Smooth muscle cell of the umbilical artery (primary cell): Measurements from ENCODE around the gene KRTAP1-3. TPM values are rescaled to one million over a fixed set of nuclear protein-coding genes. Genes with fewer than 3 reads are reported as not detected.

Experiments used
- total RNA-seq: library from RNA; depleted of rRNA; stranded (reverse); fragments of >200 nt; gene quantifications from 2 replicates; pipeline ENCODE4 v1.2.3, GENCODE V29; 2014

The KRTAP1-3 gene, protein sequence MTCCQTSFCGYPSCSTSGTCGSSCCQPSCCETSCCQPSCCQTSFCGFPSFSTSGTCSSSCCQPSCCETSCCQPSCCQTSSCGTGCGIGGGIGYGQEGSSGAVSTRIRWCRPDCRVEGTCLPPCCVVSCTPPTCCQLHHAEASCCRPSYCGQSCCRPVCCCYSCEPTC
- not detected in 2 replicates for total RNA-seq

DNA sequence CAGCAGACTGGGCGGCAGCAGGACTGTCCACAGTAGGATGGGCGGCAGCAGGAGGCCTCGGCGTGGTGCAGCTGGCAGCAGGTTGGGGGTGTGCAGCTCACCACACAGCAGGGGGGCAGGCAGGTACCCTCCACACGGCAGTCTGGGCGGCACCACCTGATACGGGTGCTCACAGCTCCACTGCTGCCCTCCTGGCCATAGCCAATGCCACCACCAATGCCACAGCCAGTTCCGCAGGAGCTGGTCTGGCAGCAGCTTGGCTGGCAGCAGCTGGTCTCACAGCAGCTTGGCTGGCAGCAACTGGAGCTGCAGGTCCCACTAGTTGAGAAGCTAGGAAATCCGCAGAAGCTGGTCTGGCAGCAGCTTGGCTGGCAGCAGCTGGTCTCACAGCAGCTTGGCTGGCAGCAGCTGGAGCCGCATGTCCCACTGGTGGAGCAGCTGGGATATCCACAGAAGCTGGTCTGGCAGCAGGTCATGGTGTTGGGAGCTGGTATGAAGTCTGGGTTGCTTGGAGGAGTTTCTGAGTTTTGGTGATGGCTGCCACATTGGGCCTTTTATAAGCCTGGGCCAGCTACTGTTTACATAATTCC, at the start of gene KRTAP1-3:
Gene KRTAP1-3 (minus strand): TSS at position 529 of the 590 bp plus-strand sequence. CDS start 53 bp downstream, at position 476.

DNA sequence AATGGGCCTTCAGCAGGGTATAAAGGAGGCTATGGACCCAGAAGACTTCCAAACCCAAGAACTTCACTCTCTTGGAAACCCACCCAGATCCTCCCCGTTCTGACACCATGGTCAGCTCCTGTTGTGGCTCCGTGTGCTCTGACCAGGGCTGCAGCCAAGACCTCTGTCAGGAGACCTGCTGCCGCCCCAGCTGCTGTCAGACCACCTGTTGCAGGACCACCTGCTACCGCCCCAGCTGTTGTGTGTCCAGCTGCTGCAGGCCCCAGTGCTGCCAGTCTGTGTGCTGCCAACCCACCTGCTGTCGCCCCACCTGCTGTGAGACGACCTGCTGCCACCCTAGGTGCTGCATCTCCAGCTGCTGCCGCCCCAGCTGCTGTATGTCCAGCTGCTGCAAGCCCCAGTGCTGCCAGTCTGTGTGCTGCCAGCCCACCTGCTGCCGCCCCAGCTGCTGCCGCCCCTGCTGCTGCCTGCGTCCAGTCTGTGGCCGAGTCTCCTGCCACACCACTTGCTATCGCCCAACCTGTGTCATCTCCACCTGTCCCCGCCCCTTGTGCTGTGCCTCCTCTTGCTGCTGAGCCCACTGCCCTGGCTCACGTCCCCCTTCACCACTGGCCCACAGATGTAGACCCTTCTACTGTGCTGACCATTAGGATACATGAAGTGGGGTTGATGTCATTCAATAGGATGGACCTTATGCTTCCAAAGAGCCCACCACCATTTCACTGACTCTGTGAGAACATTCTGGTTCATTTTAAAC, 49.6 kb upstream of the KRTAP1-3 start, which contains the start of gene KRTAP4-7:
Gene KRTAP4-7 (plus strand): TSS at position 51 of the 757 bp plus-strand sequence. CDS start 57 bp downstream, at position 108.

DNA sequence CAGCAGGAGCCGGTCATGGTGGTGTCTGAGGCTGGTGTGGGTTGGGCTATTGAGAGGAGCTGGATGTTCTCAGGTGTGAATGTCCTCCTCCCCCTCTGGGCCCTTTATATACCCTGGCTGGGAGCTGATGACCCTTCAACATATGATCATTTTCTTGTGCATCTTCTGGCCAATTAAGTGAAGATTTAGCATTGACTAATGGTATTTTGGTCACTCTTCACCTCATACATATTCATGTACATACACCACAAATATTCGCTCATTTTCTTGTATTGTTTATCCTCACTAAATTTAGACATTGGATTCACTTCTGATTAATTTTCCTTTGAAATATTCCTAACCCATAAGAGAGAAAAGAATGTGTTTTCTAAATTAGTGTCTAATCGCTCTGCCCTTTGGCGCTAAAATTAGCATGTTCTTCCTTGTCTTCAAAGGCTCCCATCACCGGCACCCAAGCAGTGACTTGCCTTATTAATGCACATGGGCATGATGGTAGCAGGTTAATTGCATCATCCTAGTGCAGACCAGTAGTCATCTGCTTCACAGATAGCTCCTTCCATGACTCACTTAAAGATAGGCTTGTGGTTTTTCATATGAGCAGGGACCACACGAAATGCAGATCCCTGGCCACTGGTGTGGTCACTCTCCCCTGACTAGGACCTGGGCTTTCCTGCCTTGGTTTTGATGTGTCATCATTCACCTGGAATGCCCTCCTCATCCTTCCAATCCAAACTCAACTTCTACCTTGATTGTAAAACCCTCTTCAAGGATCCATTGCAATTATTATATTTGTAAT, 31.4 kb upstream of the KRTAP1-3 start, which contains the start of gene KRTAP2-4:
Gene KRTAP2-4 (minus strand): TSS at position 51 of the 796 bp plus-strand sequence. CDS start 34 bp downstream, at position 17.

DNA sequence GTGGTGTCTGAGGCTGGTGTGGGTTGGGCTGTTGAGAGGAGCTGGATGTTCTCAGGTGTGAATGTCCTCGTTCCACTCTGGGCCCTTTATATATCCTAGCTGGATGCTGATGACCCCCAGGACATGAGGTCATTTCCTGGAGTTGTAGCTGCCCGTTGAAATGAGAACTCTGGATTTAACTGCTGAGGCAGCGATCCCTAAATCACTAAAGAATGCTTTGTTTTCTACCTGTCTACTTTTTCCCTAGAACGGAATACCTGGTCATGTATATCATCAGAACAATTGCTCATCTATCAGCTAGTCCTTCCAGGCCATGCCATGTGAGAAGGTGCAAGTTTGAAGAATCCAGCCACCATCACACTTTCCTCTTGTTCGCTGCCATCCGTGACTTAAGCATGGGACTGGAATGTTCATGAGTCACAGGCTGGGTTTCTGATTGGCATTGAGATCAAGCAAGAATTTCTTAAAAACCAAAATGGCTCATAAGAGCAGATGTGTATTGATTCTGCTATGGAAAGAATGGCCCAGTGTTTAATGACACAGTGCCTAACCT, 25.5 kb upstream of the KRTAP1-3 start, which contains the start of gene KRTAP2-3:
Gene KRTAP2-3 (minus strand): TSS at position 63 of the 553 bp plus-strand sequence. CDS start 64 bp downstream, outside the sequence.

DNA sequence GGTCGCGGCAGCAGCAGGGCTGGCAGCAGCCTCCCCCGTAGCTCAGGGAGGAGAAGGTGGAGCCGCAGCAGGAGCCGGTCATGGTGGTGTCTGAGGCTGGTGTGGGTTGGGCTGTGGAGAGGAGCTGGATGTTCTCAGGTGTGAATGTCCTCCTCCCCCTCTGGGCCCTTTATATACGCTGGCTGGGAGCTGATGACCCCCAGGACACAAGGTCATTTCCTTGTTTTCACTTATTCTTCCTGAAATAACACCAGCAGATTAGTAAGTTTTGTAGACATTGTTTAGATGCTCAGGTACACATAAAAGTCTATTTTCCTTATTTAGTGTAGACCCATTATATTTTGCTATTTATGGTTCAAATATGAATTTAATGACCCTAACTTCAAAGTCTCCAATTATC, 20.5 kb upstream of the KRTAP1-3 start, which contains the start of gene KRTAP2-2:
Gene KRTAP2-2 (minus strand): TSS at position 101 of the 400 bp plus-strand sequence. CDS start 19 bp downstream, at position 82.

DNA sequence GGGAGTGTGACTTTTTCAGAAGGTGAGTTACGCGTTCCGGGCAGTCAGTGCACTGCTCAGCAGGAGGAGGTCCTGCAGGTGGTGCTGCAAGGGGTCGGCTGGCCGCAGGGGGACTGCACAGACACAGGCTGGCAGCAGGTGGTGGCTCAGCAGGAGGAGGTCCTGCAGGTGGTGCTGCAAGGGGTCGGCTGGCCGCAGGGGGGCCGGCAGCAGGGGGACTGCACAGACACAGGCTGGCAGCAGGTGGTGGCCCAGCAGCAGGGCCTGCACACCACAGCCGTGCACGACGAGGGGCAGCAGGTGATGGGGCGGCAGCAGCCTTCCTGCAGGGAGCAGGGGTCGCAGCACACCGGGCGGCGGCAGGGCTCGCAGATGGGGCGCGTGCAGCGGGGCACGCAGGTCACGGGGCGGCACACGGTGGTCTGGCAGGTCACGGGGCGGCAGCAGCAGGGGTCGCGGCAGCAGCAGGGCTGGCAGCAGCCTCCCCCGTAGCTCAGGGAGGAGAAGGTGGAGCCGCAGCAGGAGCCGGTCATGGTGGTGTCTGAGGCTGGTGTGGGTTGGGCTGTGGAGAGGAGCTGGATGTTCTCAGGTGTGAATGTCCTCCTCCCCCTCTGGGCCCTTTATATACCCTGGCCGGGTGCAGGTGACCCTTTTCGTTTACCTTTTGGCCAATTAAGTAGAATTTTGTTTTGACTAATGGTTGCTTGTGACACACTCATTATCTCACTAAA, 12.2 kb upstream of the KRTAP1-3 start, which contains the start of gene KRTAP2-1:
Gene KRTAP2-1 (minus strand): TSS at position 582 of the 731 bp plus-strand sequence. CDS start 49 bp downstream, at position 533.

DNA sequence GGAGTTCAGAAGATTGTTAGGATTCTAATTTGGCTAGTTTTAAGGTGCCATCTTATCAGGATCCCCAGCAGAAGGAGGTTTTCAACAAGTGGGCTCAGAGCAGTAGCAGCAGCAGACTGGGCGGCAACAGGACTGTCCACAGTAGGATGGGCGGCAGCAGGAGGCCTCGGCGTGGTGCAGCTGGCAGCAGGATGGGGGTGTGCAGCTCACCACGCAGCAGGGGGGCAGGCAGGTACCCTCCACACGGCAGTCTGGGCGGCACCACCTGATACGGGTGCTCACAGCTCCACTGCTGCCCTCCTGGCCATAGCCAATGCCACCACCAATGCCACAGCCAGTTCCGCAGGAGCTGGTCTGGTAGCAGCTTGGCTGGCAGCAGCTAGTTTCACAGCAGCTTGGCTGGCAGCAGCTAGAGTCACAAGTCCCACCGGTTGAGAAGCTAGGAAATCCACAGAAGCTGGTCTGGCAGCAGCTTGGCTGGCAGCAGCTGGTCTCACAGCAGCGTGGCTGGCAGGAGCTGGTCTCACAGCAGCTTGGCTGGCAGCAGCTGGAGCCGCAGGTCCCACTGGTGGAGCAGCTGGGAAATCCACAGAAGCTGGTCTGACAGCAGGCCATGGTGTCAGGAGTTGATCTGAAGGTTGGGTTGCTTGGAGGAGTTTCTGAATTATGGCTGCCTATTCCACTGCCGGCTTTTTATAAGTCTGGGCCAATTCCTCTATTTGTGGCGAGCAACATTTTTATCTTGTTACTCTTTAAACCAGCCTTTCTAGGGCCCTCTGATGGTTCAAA, 6.3 kb upstream of the KRTAP1-3 start, which contains the start of gene KRTAP1-1:
Gene KRTAP1-1 (minus strand): TSS at position 668 of the 789 bp plus-strand sequence. CDS start 53 bp downstream, at position 615.

DNA sequence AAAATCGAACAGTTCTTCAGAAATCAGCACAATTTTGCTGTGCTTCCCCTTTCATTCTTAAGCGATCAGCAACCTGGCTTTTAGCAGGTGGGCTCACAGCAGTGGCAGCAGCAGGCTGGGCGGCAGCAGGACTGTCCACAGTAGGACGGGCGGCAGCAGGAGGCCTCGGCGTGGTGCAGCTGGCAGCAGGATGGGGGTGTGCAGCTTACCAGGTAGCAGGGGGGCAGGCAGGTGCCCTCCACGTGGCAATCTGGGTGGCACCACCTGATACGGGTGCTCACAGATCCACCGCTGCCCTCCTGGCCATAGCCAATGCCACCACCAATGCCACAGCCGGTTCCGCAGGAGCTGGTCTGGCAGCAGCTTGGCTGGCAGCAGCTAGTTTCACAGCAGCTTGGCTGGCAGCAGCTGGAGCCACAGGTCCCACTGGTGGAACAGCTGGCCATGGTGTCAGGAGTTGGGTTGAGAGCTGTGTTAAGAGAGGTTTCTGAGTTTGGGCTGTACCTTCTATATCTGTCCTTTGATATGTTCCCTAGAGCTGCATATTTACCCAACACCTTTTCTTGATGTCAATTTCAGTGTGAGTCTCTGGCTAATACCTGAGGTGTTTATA, 4.9 kb downstream of the KRTAP1-3 start, which contains the start of gene KRTAP1-4:
Gene KRTAP1-4 (minus strand): TSS at position 563 of the 613 bp plus-strand sequence. CDS start 117 bp downstream, at position 446.

DNA sequence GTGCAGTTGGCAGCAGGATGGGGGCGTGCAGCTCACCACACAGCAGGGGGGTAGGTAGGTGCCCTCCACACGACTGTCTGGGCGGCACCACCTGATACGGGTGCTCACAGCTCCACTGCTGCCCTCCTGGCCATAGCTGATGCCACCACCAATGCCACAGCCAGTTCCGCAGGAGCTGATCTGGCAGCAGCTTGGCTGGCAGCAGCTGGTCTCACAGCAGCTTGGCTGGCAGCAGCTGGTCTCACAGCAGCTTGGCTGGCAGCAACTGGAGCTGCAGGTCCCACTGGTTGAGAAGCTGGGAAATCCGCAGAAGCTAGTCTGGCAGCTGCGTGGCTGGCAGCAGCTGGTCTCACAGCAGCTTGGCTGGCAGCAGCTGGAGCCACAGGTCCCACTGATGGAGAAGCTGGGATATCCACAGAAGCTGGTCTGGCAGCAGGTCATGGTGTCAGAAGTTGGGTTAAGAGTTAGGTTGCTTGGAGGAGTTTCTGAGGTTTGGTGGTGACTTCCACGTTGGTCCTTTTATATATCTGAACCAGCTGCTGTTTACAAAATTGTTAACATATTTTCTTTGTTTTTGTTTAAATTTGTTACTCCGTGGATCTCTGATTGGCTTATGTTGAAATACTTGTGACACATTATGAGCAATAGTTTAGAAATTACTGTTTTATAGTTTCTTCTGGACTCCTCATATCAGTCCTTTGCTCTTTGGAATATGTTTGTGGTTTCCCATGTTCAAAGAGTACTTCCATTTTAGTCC, 7.8 kb downstream of the KRTAP1-3 start, which contains the start of gene KRTAP1-5:
Gene KRTAP1-5 (minus strand): TSS at position 494 of the 757 bp plus-strand sequence. CDS start 53 bp downstream, at position 441.

DNA sequence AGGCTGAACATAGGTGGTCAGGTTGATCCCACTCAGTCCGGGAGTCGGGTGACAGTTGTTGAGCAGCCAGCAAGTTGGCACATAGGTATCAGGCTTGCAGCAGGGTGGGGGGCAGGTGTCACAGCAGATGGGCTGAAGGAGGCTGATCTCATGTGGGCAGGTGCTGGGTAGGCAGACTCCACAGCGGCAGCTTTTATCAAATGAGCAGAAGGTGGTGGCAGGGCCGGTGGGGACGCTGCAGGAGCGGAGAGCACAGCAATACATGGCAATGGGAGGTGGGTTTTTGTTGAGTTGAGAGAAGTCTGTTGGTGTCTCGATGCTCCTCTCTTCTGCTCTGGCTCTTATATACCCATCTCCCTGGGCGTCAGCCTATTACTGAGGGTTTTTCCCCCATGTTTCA, 25.9 kb downstream of the KRTAP1-3 start, which contains the start of gene KRTAP3-1:
Gene KRTAP3-1 (minus strand): TSS at position 318 of the 400 bp plus-strand sequence. CDS start 54 bp downstream, at position 264.

DNA sequence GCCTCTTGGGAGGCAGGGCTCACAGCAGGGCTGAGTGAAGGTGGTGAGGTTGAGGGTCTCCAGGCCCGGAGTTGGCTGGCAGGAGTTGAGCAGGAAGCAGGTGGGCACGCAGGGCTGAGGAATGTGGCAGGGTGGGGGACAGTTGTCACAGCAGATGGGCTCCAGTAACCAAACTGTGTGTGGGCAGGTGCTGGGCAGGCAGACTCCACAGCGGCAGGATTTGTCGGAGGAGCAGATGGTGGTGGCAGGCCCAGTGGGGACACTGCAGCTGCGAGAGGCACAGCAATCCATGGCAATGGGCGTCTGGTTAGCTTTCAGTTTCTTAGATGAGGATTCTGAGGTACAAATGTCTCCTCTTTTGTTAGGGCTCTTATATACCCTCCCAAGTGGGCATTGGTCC, 35.1 kb downstream of the KRTAP1-3 start, which contains the start of gene KRTAP3-2:
Gene KRTAP3-2 (minus strand): TSS at position 344 of the 400 bp plus-strand sequence. CDS start 53 bp downstream, at position 291.

DNA sequence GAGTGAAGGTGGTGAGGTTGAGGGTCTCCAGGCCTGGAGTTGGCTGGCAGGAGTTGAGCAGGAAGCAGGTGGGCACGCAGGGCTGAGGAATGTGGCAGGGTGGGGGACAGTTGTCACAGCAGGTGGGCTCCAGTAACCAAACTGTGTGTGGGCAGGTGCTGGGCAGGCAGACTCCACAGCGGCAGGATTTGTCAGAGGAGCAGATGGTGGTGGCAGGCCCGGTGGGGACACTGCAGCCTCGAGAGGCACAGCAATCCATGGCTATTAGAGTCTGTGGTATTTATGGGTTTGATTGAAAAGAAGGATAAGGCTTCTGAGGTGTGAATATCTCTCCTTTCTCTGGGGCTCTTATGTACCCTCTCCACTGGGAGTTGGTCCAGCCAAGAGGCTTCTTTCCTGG, 40.8 kb downstream of the KRTAP1-3 start, which contains the start of gene KRTAP3-3:
Gene KRTAP3-3 (minus strand): TSS at position 326 of the 400 bp plus-strand sequence. CDS start 67 bp downstream, at position 259.

DNA sequence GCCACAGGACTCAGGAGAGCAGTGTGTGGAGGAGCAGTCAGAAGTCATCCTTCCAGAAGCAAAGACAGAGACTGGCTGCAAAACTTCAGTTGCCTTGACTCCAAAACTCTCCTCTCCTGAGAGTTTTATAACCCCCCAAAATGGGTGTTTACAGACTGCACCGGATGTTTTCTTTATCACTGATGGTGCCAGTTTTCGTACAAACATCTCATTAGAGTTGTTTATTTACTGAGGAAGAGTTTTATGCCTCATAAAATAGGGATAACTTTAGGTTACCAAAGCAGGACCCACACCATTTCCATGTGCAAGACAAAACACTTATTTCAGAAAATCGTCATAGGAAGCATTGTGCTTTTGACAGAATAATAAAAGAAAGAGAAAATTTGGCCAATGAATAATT, 50.4 kb downstream of the KRTAP1-3 start, which contains the start of gene KRT40:
Gene KRT40 (minus strand): TSS at position 101 of the 400 bp plus-strand sequence. CDS start 53 bp downstream, at position 48.

Other genes with a start within 250 kb of the KRTAP1-3 start
- gene KRT28, start 234.9 kb downstream of the KRTAP1-3 start, total RNA-seq, result not detected in 2 replicates
- gene KRT10, start 212.3 kb downstream of the KRTAP1-3 start, total RNA-seq, result 4.3 and 6.5 TPM in 2 replicates
- gene KRT12, start 167.7 kb downstream of the KRTAP1-3 start, total RNA-seq, result not detected in 2 replicates
- gene KRT20, start 149.6 kb downstream of the KRTAP1-3 start, total RNA-seq, result not detected in 2 replicates
- 0.28 TPM in 1 of 2 replicates, not detected in the other for gene KRT23, start 97.2 kb downstream of the KRTAP1-3 start, total RNA-seq
- not detected in 2 replicates for gene KRT39, start 67.9 kb downstream of the KRTAP1-3 start, total RNA-seq
- gene KRT40, start 50.5 kb downstream of the KRTAP1-3 start, total RNA-seq, result not detected in 2 replicates
- not detected in 2 replicates for gene KRTAP3-3, start 40.7 kb downstream of the KRTAP1-3 start, total RNA-seq
- not detected in 2 replicates for gene KRTAP3-2, start 35.0 kb downstream of the KRTAP1-3 start, total RNA-seq
- gene KRTAP3-1, start 25.7 kb downstream of the KRTAP1-3 start, total RNA-seq, result not detected in 2 replicates
- gene KRTAP1-5, start 7.7 kb downstream of the KRTAP1-3 start, total RNA-seq, result 0.23 and 0.30 TPM in 2 replicates
- not detected in 2 replicates for gene KRTAP1-4, start 4.7 kb downstream of the KRTAP1-3 start, total RNA-seq
- not detected in 2 replicates for gene KRTAP1-1, start 6.6 kb upstream of the KRTAP1-3 start, total RNA-seq
- not detected in 2 replicates for gene KRTAP2-1, start 12.4 kb upstream of the KRTAP1-3 start, total RNA-seq
- gene KRTAP2-2, start 20.4 kb upstream of the KRTAP1-3 start, total RNA-seq, result not detected in 2 replicates
- gene KRTAP2-3, start 25.2 kb upstream of the KRTAP1-3 start, total RNA-seq, result 0.65 TPM in 1 of 2 replicates, not detected in the other
- gene KRTAP2-4, start 31.0 kb upstream of the KRTAP1-3 start, total RNA-seq, result not detected in 2 replicates
- not detected in 2 replicates for gene KRTAP4-7, start 49.3 kb upstream of the KRTAP1-3 start, total RNA-seq
- gene KRTAP4-8, start 63.3 kb upstream of the KRTAP1-3 start, total RNA-seq, result not detected in 2 replicates
- gene KRTAP4-16, start 67.3 kb upstream of the KRTAP1-3 start, total RNA-seq, result not detected in 2 replicates
- not detected in 2 replicates for gene KRTAP4-9, start 70.5 kb upstream of the KRTAP1-3 start, total RNA-seq
- not detected in 2 replicates for gene KRTAP4-11, start 83.5 kb upstream of the KRTAP1-3 start, total RNA-seq
- not detected in 2 replicates for gene KRTAP4-12, start 89.3 kb upstream of the KRTAP1-3 start, total RNA-seq
- gene KRTAP4-6, start 105.7 kb upstream of the KRTAP1-3 start, total RNA-seq, result not detected in 2 replicates
- not detected in 2 replicates for gene KRTAP4-5, start 115.0 kb upstream of the KRTAP1-3 start, total RNA-seq
- not detected in 2 replicates for gene KRTAP4-4, start 125.9 kb upstream of the KRTAP1-3 start, total RNA-seq
- not detected in 2 replicates for gene KRTAP4-3, start 133.3 kb upstream of the KRTAP1-3 start, total RNA-seq
- gene KRTAP4-2, start 143.3 kb upstream of the KRTAP1-3 start, total RNA-seq, result not detected in 2 replicates
- not detected in 2 replicates for gene KRTAP4-1, start 150.0 kb upstream of the KRTAP1-3 start, total RNA-seq
- gene KRTAP9-1, start 155.0 kb upstream of the KRTAP1-3 start, total RNA-seq, result not detected in 2 replicates
- gene KRTAP9-2, start 191.8 kb upstream of the KRTAP1-3 start, total RNA-seq, result not detected in 2 replicates
- not detected in 2 replicates for gene KRTAP9-3, start 197.6 kb upstream of the KRTAP1-3 start, total RNA-seq
- not detected in 2 replicates for gene KRTAP9-8, start 203.1 kb upstream of the KRTAP1-3 start, total RNA-seq
- not detected in 2 replicates for gene KRTAP9-4, start 214.8 kb upstream of the KRTAP1-3 start, total RNA-seq
- gene KRTAP9-9, start 220.5 kb upstream of the KRTAP1-3 start, total RNA-seq, result not detected in 2 replicates
- gene KRTAP9-6, start 230.5 kb upstream of the KRTAP1-3 start, total RNA-seq, result not detected in 2 replicates
- gene KRTAP9-7, start 240.8 kb upstream of the KRTAP1-3 start, total RNA-seq, result not detected in 2 replicates